ENCODE data around the gene BTBD2.

The BTBD2 gene

GRCh38 chr19:1954532-1954933 lies 61.0 kb downstream of the BTBD2 start:
- H3K27me3 ChIP-seq (ENCODE audit: control insufficient read depth in 1 of 2, insufficient read depth in 2 of 2, low read length in 2 of 2): no peaks in the 10 kb centered on the region
- no peak overlapping the region for H3K9ac ChIP-seq (ENCODE audit: low read length in 2 of 2)
- H3K4me1 ChIP-seq (ENCODE audit: control insufficient read depth, insufficient read depth, low read length): peaks cover 11% of the 10 kb centered on the region
- no peak overlapping the region for H3K27ac ChIP-seq (ENCODE audit: low read length)
- H3K36me3 ChIP-seq (ENCODE audit: control insufficient read depth in 2 of 2, insufficient read depth in 2 of 2, low read length in 2 of 2): no peaks in the 10 kb centered on the region
- H3K9me3 ChIP-seq (ENCODE audit: control insufficient read depth in 2 of 2, low read length in 2 of 2): no peaks in the 10 kb centered on the region
- H3K4me3 ChIP-seq (ENCODE audit: low read length in 2 of 2): no peak overlapping the region

GRCh38 chr19:1953441-1954094 lies 61.9 kb downstream of the BTBD2 start:
- no peaks in the 10 kb centered on the region for H3K36me3 ChIP-seq (ENCODE audit: control insufficient read depth in 2 of 2, insufficient read depth in 2 of 2, low read length in 2 of 2)
- peaks cover 11% of the 10 kb centered on the region for H3K4me1 ChIP-seq (ENCODE audit: control insufficient read depth, insufficient read depth, low read length)
- no peak overlapping the region for H3K9ac ChIP-seq (ENCODE audit: low read length in 2 of 2)
- H3K27ac ChIP-seq (ENCODE audit: low read length): no peak overlapping the region
- H3K27me3 ChIP-seq (ENCODE audit: control insufficient read depth in 1 of 2, insufficient read depth in 2 of 2, low read length in 2 of 2): no peaks in the 10 kb centered on the region
- H3K4me3 ChIP-seq (ENCODE audit: low read length in 2 of 2): no peak overlapping the region
- H3K9me3 ChIP-seq (ENCODE audit: control insufficient read depth in 2 of 2, low read length in 2 of 2): no peaks in the 10 kb centered on the region

- Histone ChIP-seq H3K9me3 (ENCODE audit: control insufficient read depth in 2 of 2, low read length in 2 of 2) (no peaks in the 10 kb centered on the region), H3K27me3 (ENCODE audit: control insufficient read depth in 1 of 2, insufficient read depth in 2 of 2, low read length in 2 of 2) (no peaks in the 10 kb centered on the region), H3K36me3 (ENCODE audit: control insufficient read depth in 2 of 2, insufficient read depth in 2 of 2, low read length in 2 of 2) (no peaks in the 10 kb centered on the region), H3K9ac (ENCODE audit: low read length in 2 of 2) (no peak overlapping the region), H3K27ac (ENCODE audit: low read length) (no peak overlapping the region), H3K4me1 (ENCODE audit: control insufficient read depth, insufficient read depth, low read length) (peaks cover 11% of the 10 kb centered on the region), H3K4me3 (ENCODE audit: low read length in 2 of 2) (no peak overlapping the region)
These were observed 62.5 kb downstream of the BTBD2 start for GRCh38 chr19:1953037-1953436.

GRCh38 chr19:1952635-1953034 lies 62.9 kb downstream of the BTBD2 start:
- Histone ChIP-seq H3K9ac (ENCODE audit: low read length in 2 of 2) (no peak overlapping the region), H3K27me3 (ENCODE audit: control insufficient read depth in 1 of 2, insufficient read depth in 2 of 2, low read length in 2 of 2) (no peaks in the 10 kb centered on the region), H3K4me3 (ENCODE audit: low read length in 2 of 2) (no peak overlapping the region), H3K27ac (ENCODE audit: low read length) (no peak overlapping the region), H3K36me3 (ENCODE audit: control insufficient read depth in 2 of 2, insufficient read depth in 2 of 2, low read length in 2 of 2) (no peaks in the 10 kb centered on the region), H3K4me1 (ENCODE audit: control insufficient read depth, insufficient read depth, low read length) (peaks cover 11% of the 10 kb centered on the region), H3K9me3 (ENCODE audit: control insufficient read depth in 2 of 2, low read length in 2 of 2) (no peaks in the 10 kb centered on the region)

GRCh38 chr19:1950640-1951039 lies 64.9 kb downstream of the BTBD2 start:
- Histone ChIP-seq H3K9me3 (ENCODE audit: control insufficient read depth in 2 of 2, low read length in 2 of 2) (no peaks in the 10 kb centered on the region), H3K4me1 (ENCODE audit: control insufficient read depth, insufficient read depth, low read length) (peaks cover 5% of the 10 kb centered on the region), H3K36me3 (ENCODE audit: control insufficient read depth in 2 of 2, insufficient read depth in 2 of 2, low read length in 2 of 2) (no peaks in the 10 kb centered on the region), H3K9ac (ENCODE audit: low read length in 2 of 2) (no peak overlapping the region), H3K4me3 (ENCODE audit: low read length in 2 of 2) (no peak overlapping the region), H3K27me3 (ENCODE audit: control insufficient read depth in 1 of 2, insufficient read depth in 2 of 2, low read length in 2 of 2) (no peaks in the 10 kb centered on the region), H3K27ac (ENCODE audit: low read length) (no peak overlapping the region)

- Histone ChIP-seq H3K9ac (ENCODE audit: low read length in 2 of 2) (no peak overlapping the region), H3K27me3 (ENCODE audit: control insufficient read depth in 1 of 2, insufficient read depth in 2 of 2, low read length in 2 of 2) (no peaks in the 10 kb centered on the region), H3K36me3 (ENCODE audit: control insufficient read depth in 2 of 2, insufficient read depth in 2 of 2, low read length in 2 of 2) (no peaks in the 10 kb centered on the region), H3K9me3 (ENCODE audit: control insufficient read depth in 2 of 2, low read length in 2 of 2) (no peaks in the 10 kb centered on the region), H3K4me3 (ENCODE audit: low read length in 2 of 2) (no peak overlapping the region), H3K27ac (ENCODE audit: low read length) (no peak overlapping the region), H3K4me1 (ENCODE audit: control insufficient read depth, insufficient read depth, low read length) (peaks cover 5% of the 10 kb centered on the region)
These were observed 66.0 kb downstream of the BTBD2 start for GRCh38 chr19:1949304-1950101.

GRCh38 chr19:1947651-1948209 lies 67.8 kb downstream of the BTBD2 start:
- Histone ChIP-seq H3K36me3 (ENCODE audit: control insufficient read depth in 2 of 2, insufficient read depth in 2 of 2, low read length in 2 of 2) (no peaks in the 10 kb centered on the region), H3K4me1 (ENCODE audit: control insufficient read depth, insufficient read depth, low read length) (peaks cover 17% of the 10 kb centered on the region), H3K4me3 (ENCODE audit: low read length in 2 of 2) (no peak overlapping the region), H3K9me3 (ENCODE audit: control insufficient read depth in 2 of 2, low read length in 2 of 2) (no peaks in the 10 kb centered on the region), H3K27me3 (ENCODE audit: control insufficient read depth in 1 of 2, insufficient read depth in 2 of 2, low read length in 2 of 2) (no peaks in the 10 kb centered on the region), H3K9ac (ENCODE audit: low read length in 2 of 2) (no peak overlapping the region), H3K27ac (ENCODE audit: low read length) (no peak overlapping the region)

GRCh38 chr19:1945899-1946298 lies 69.6 kb downstream of the BTBD2 start:
- Histone ChIP-seq H3K9ac (ENCODE audit: low read length in 2 of 2) (no peak overlapping the region), H3K4me1 (ENCODE audit: control insufficient read depth, insufficient read depth, low read length) (peaks cover 26% of the 10 kb centered on the region), H3K36me3 (ENCODE audit: control insufficient read depth in 2 of 2, insufficient read depth in 2 of 2, low read length in 2 of 2) (no peaks in the 10 kb centered on the region), H3K27me3 (ENCODE audit: control insufficient read depth in 1 of 2, insufficient read depth in 2 of 2, low read length in 2 of 2) (no peaks in the 10 kb centered on the region), H3K4me3 (ENCODE audit: low read length in 2 of 2) (no peak overlapping the region), H3K9me3 (ENCODE audit: control insufficient read depth in 2 of 2, low read length in 2 of 2) (no peaks in the 10 kb centered on the region), H3K27ac (ENCODE audit: low read length) (no peak overlapping the region)

GRCh38 chr19:1944916-1945561 lies 70.5 kb downstream of the BTBD2 start:
- no peak overlapping the region for H3K9ac ChIP-seq (ENCODE audit: low read length in 2 of 2)
- peaks cover 31% of the 10 kb centered on the region for H3K4me1 ChIP-seq (ENCODE audit: control insufficient read depth, insufficient read depth, low read length)
- H3K27ac ChIP-seq (ENCODE audit: low read length): no peak overlapping the region
- no peaks in the 10 kb centered on the region for H3K27me3 ChIP-seq (ENCODE audit: control insufficient read depth in 1 of 2, insufficient read depth in 2 of 2, low read length in 2 of 2)
- no peaks in the 10 kb centered on the region for H3K9me3 ChIP-seq (ENCODE audit: control insufficient read depth in 2 of 2, low read length in 2 of 2)
- H3K36me3 ChIP-seq (ENCODE audit: control insufficient read depth in 2 of 2, insufficient read depth in 2 of 2, low read length in 2 of 2): no peaks in the 10 kb centered on the region
- no peak overlapping the region for H3K4me3 ChIP-seq (ENCODE audit: low read length in 2 of 2)

- H3K9ac ChIP-seq (ENCODE audit: low read length in 2 of 2): no peak overlapping the region
- no peaks in the 10 kb centered on the region for H3K9me3 ChIP-seq (ENCODE audit: control insufficient read depth in 2 of 2, low read length in 2 of 2)
- H3K27ac ChIP-seq (ENCODE audit: low read length): no peak overlapping the region
- H3K4me3 ChIP-seq (ENCODE audit: low read length in 2 of 2): no peak overlapping the region
- H3K4me1 ChIP-seq (ENCODE audit: control insufficient read depth, insufficient read depth, low read length): peaks cover 38% of the 10 kb centered on the region
- no peaks in the 10 kb centered on the region for H3K36me3 ChIP-seq (ENCODE audit: control insufficient read depth in 2 of 2, insufficient read depth in 2 of 2, low read length in 2 of 2)
- H3K27me3 ChIP-seq (ENCODE audit: control insufficient read depth in 1 of 2, insufficient read depth in 2 of 2, low read length in 2 of 2): no peaks in the 10 kb centered on the region
These were observed 71.2 kb downstream of the BTBD2 start for GRCh38 chr19:1944088-1944915.

Measured in stomach smooth muscle (tissue), 2 donors.